GM18508 (cell line): ENCODE data around the gene SP110.
"Not testable (repeated sequence)": the region's sequence is repeated elsewhere in the genome, so short reads cannot be mapped to it uniquely, and the experiment has no call there.

ENCODE experiments used
- ATAC-seq: cut with Tn5 transposase; IDR thresholded peaks from one replicate; pipeline ENCODE4 v1.9.1; 2021; ENCODE audit warnings: moderate number of reproducible peaks; ENCODE audit not compliant: insufficient read depth, unreplicated experiment

SP110 gene

DNA sequence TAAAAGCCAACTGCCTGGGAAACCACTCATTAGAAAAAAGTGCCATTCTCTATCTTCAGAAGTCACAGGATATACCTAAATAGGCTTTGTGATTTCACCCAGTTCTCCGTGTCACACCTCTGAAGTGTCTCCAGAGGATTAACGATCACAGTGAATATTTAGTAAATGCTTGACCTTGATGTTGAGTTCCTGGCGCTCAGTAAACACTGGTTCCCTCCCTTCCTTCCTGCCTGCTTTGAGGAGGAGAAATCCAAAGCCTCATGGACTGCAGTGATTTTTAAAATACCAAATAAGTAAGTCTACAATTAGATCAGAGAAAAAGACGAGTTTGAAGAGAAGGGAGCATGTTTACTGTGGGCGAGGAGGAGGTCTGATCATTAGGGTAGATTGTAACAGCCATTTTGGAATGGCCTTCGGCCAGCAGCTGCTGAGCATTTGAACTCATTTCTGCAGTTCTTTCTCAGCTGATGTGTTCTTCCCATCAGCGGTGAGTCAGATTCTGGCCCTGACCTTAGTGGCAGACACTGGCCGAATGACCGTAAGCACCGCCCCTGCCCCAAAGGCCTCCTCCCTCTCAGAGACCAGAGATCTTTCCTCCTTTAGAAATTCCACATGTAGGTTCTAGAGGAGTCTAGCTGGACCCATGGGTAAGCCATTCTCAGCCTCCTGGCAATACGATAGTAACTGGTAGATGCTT, 89.0 kb downstream of the SP110 start:
- no peak for ATAC-seq

- no peak for ATAC-seq
These were observed 90.4 kb downstream of the SP110 start for GRCh38 chr2:230129343-230129742.

- no peak for ATAC-seq
These were observed 91.0 kb downstream of the SP110 start for GRCh38 chr2:230128623-230129342.

DNA sequence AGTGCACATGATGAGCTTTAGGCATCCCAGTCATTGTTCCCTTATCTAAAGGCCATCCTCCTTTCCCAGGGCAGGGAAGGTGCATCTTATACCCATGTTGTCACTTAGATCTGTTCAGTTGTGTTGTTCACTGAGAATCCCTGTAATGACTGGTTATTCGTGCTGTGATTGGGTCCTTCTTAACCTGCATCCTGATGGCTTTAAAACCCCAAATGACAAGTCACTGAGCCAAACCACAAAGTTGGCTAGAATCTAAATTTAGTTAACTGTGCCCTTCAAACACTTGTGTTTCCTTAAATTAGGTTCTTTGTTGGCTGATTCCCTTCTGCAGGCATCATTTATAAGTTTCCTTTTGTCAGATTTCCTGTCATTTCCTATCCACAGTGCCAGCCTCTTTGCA, 92.6 kb downstream of the SP110 start:
- no peak for ATAC-seq

GRCh38 chr2:230124757-230125431, 94.9 kb downstream of the SP110 start:
- ATAC-seq: no peak

DNA sequence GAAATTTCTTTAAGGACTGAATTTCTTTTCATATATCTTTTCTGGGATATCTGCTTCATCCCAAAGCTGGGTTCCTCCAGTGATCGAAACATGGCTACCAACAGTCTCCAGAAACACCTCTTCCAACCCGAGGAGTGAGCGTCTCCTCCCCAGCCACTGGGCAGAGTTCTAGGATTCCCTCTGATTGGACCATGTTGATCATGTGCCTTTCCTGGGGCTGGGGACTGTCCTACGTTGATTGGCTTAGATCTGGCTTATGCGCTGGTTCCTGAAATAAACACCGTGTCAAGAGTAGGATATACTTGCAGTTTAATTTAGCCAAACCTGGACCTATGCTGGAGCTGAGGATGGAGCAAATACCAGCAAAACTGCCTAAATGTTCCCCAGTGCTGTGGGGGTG, 95.5 kb downstream of the SP110 start:
- no peak for ATAC-seq

GRCh38 chr2:230120376-230120775, 99.4 kb downstream of the SP110 start:
- ATAC-seq: not testable (repeated sequence)

- not testable (repeated sequence) for ATAC-seq
These were observed 100.0 kb downstream of the SP110 start for GRCh38 chr2:230119827-230120226.
